ENCODE data around the gene GLRX.

The GLRX gene

GRCh38 chr5:95806687-95807086, 15.8 kb downstream of the GLRX start:
- DNase-seq = no peak

GRCh38 chr5:95804736-95805539, 17.6 kb downstream of the GLRX start:
- DNase-seq = no peak

- no peak for DNase-seq
These were observed 19.0 kb downstream of the GLRX start for GRCh38 chr5:95803271-95804148.

GRCh38 chr5:95801961-95802360, 20.6 kb downstream of the GLRX start:
- DNase-seq = no peak

GRCh38 chr5:95801532-95801931, 21.0 kb downstream of the GLRX start:
- DNase-seq = no peak

- no peak for DNase-seq
These were observed 22.0 kb downstream of the GLRX start for GRCh38 chr5:95800553-95800952.

GRCh38 chr5:95799191-95799835, 23.2 kb downstream of the GLRX start:
- DNase-seq = no peak

- DNase-seq = no peak
These were observed 24.0 kb downstream of the GLRX start for GRCh38 chr5:95798545-95798944.

GRCh38 chr5:95798048-95798447, 24.5 kb downstream of the GLRX start:
- DNase-seq = no peak

GRCh38 chr5:95797301-95797700, 25.2 kb downstream of the GLRX start:
- no peak for DNase-seq

GRCh38 chr5:95794070-95794516, 28.4 kb downstream of the GLRX start:
- no peak for DNase-seq

- DNase-seq = no peak
These were observed 30.8 kb downstream of the GLRX start for GRCh38 chr5:95791751-95792150.

GRCh38 chr5:95788493-95788892, 34.0 kb downstream of the GLRX start:
- no peak for DNase-seq

- DNase-seq = no peak
These were observed 35.6 kb downstream of the GLRX start for GRCh38 chr5:95786821-95787418.

- DNase-seq = no peak
These were observed 37.8 kb downstream of the GLRX start for GRCh38 chr5:95784514-95785302.

GRCh38 chr5:95783661-95784060, 38.9 kb downstream of the GLRX start:
- no peak for DNase-seq

- DNase-seq = no peak
These were observed 40.3 kb downstream of the GLRX start for GRCh38 chr5:95782181-95782580.

- peak; percentile 4 for DNase-seq
These were observed 41.4 kb downstream of the GLRX start for GRCh38 chr5:95781101-95781583.

GRCh38 chr5:95780597-95780996, 41.9 kb downstream of the GLRX start:
- no peak for DNase-seq

- no peak for DNase-seq
These were observed 42.9 kb downstream of the GLRX start for GRCh38 chr5:95779611-95780010.

GRCh38 chr5:95778713-95779436, 43.7 kb downstream of the GLRX start:
- DNase-seq = no peak

Data from NCI-H526 treated with DMSO at 0.1 percent for 48 hours (cell line).